ENCODE results near the gene AKAP13.
A peak's percentile ranks its signal among the peaks of the same experiment; 100 is the strongest.

AKAP13 gene

GRCh38 chr15:85725564-85725963 is 345.2 kb downstream of the AKAP13 start:
- Histone ChIP-seq H3K27me3 (ENCODE audit: control insufficient read depth, insufficient read depth, low read length) (no peaks in the 10 kb centered on the region), H3K36me3 (ENCODE audit: control insufficient read depth, insufficient read depth, low read length) (peaks cover 32% of the 10 kb centered on the region), H3K4me3 (ENCODE audit: low read length) (no peak overlapping the region), H3K4me1 (ENCODE audit: control insufficient read depth, insufficient read depth, low read length) (peaks cover 15% of the 10 kb centered on the region), H3K27ac (ENCODE audit: low read depth, low read length) (peak overlapping the region; percentile 3), H3K9ac (ENCODE audit: low read length) (no peak overlapping the region)

- Histone ChIP-seq H3K4me3 (ENCODE audit: low read length) (no peak overlapping the region), H3K4me1 (ENCODE audit: control insufficient read depth, insufficient read depth, low read length) (peaks cover 15% of the 10 kb centered on the region), H3K9ac (ENCODE audit: low read length) (no peak overlapping the region), H3K27me3 (ENCODE audit: control insufficient read depth, insufficient read depth, low read length) (no peaks in the 10 kb centered on the region), H3K27ac (ENCODE audit: low read depth, low read length) (peak overlapping the region; percentile 56), H3K36me3 (ENCODE audit: control insufficient read depth, insufficient read depth, low read length) (peaks cover 35% of the 10 kb centered on the region)
These were observed 346.1 kb downstream of the AKAP13 start for GRCh38 chr15:85726454-85726853.

GRCh38 chr15:85727068-85727467 is 346.7 kb downstream of the AKAP13 start:
- Histone ChIP-seq H3K4me3 (ENCODE audit: low read length) (no peak overlapping the region), H3K27ac (ENCODE audit: low read depth, low read length) (peak overlapping the region; percentile 56), H3K9ac (ENCODE audit: low read length) (no peak overlapping the region), H3K4me1 (ENCODE audit: control insufficient read depth, insufficient read depth, low read length) (peaks cover 15% of the 10 kb centered on the region), H3K36me3 (ENCODE audit: control insufficient read depth, insufficient read depth, low read length) (peaks cover 32% of the 10 kb centered on the region), H3K27me3 (ENCODE audit: control insufficient read depth, insufficient read depth, low read length) (no peaks in the 10 kb centered on the region)

- peaks cover 32% of the 10 kb centered on the region for H3K36me3 ChIP-seq (ENCODE audit: control insufficient read depth, insufficient read depth, low read length)
- H3K27me3 ChIP-seq (ENCODE audit: control insufficient read depth, insufficient read depth, low read length): no peaks in the 10 kb centered on the region
- no peak overlapping the region for H3K27ac ChIP-seq (ENCODE audit: low read depth, low read length)
These were observed 349.8 kb downstream of the AKAP13 start for GRCh38 chr15:85730001-85730820.

GRCh38 chr15:85733416-85733815 is 353.0 kb downstream of the AKAP13 start:
- peaks cover 38% of the 10 kb centered on the region for H3K36me3 ChIP-seq (ENCODE audit: control insufficient read depth, insufficient read depth, low read length)

More at GRCh38 chr15:85730001-85730820, 349.8 kb downstream of the AKAP13 start:
- no peak overlapping the region for H3K4me3 ChIP-seq (ENCODE audit: low read length)
- peaks cover 10% of the 10 kb centered on the region for H3K4me1 ChIP-seq (ENCODE audit: control insufficient read depth, insufficient read depth, low read length)
- H3K9ac ChIP-seq (ENCODE audit: low read length): no peak overlapping the region

GRCh38 chr15:85737061-85737460 is 356.7 kb downstream of the AKAP13 start:
- peaks cover 39% of the 10 kb centered on the region for H3K36me3 ChIP-seq (ENCODE audit: control insufficient read depth, insufficient read depth, low read length)
- H3K4me3 ChIP-seq (ENCODE audit: low read length): no peak overlapping the region
- H3K27ac ChIP-seq (ENCODE audit: low read depth, low read length): no peak overlapping the region
- H3K27me3 ChIP-seq (ENCODE audit: control insufficient read depth, insufficient read depth, low read length): no peaks in the 10 kb centered on the region
- H3K4me1 ChIP-seq (ENCODE audit: control insufficient read depth, insufficient read depth, low read length): no peaks in the 10 kb centered on the region
- no peak overlapping the region for H3K9ac ChIP-seq (ENCODE audit: low read length)

More at GRCh38 chr15:85733416-85733815, 353.0 kb downstream of the AKAP13 start:
- Histone ChIP-seq H3K27me3 (ENCODE audit: control insufficient read depth, insufficient read depth, low read length) (no peaks in the 10 kb centered on the region), H3K4me1 (ENCODE audit: control insufficient read depth, insufficient read depth, low read length) (no peaks in the 10 kb centered on the region), H3K27ac (ENCODE audit: low read depth, low read length) (no peak overlapping the region), H3K4me3 (ENCODE audit: low read length) (no peak overlapping the region), H3K9ac (ENCODE audit: low read length) (no peak overlapping the region)

GRCh38 chr15:85741021-85741421 is 360.6 kb downstream of the AKAP13 start:
- Histone ChIP-seq H3K27me3 (ENCODE audit: control insufficient read depth, insufficient read depth, low read length) (no peaks in the 10 kb centered on the region), H3K27ac (ENCODE audit: low read depth, low read length) (no peak overlapping the region), H3K9ac (ENCODE audit: low read length) (no peak overlapping the region), H3K4me1 (ENCODE audit: control insufficient read depth, insufficient read depth, low read length) (no peaks in the 10 kb centered on the region), H3K36me3 (ENCODE audit: control insufficient read depth, insufficient read depth, low read length) (peaks cover 37% of the 10 kb centered on the region), H3K4me3 (ENCODE audit: low read length) (no peak overlapping the region)

- Histone ChIP-seq H3K27me3 (ENCODE audit: control insufficient read depth, insufficient read depth, low read length) (no peaks in the 10 kb centered on the region), H3K4me3 (ENCODE audit: low read length) (no peak overlapping the region), H3K36me3 (ENCODE audit: control insufficient read depth, insufficient read depth, low read length) (peaks cover 33% of the 10 kb centered on the region), H3K4me1 (ENCODE audit: control insufficient read depth, insufficient read depth, low read length) (no peaks in the 10 kb centered on the region), H3K27ac (ENCODE audit: low read depth, low read length) (no peak overlapping the region), H3K9ac (ENCODE audit: low read length) (no peak overlapping the region)
These were observed 361.3 kb downstream of the AKAP13 start for GRCh38 chr15:85741662-85742061.

GRCh38 chr15:85742186-85742821 is 361.9 kb downstream of the AKAP13 start:
- H3K4me1 ChIP-seq (ENCODE audit: control insufficient read depth, insufficient read depth, low read length): no peaks in the 10 kb centered on the region
- H3K9ac ChIP-seq (ENCODE audit: low read length): no peak overlapping the region
- H3K4me3 ChIP-seq (ENCODE audit: low read length): no peak overlapping the region
- peaks cover 33% of the 10 kb centered on the region for H3K36me3 ChIP-seq (ENCODE audit: control insufficient read depth, insufficient read depth, low read length)
- no peaks in the 10 kb centered on the region for H3K27me3 ChIP-seq (ENCODE audit: control insufficient read depth, insufficient read depth, low read length)
- no peak overlapping the region for H3K27ac ChIP-seq (ENCODE audit: low read depth, low read length)

GRCh38 chr15:85743392-85744055 is 363.1 kb downstream of the AKAP13 start:
- H3K4me3 ChIP-seq (ENCODE audit: low read length): no peak overlapping the region
- no peaks in the 10 kb centered on the region for H3K27me3 ChIP-seq (ENCODE audit: control insufficient read depth, insufficient read depth, low read length)
- H3K27ac ChIP-seq (ENCODE audit: low read depth, low read length): no peak overlapping the region
- H3K9ac ChIP-seq (ENCODE audit: low read length): no peak overlapping the region
- peaks cover 35% of the 10 kb centered on the region for H3K36me3 ChIP-seq (ENCODE audit: control insufficient read depth, insufficient read depth, low read length)
- H3K4me1 ChIP-seq (ENCODE audit: control insufficient read depth, insufficient read depth, low read length): no peaks in the 10 kb centered on the region

GRCh38 chr15:85744579-85744978 is 364.2 kb downstream of the AKAP13 start:
- Histone ChIP-seq H3K4me1 (ENCODE audit: control insufficient read depth, insufficient read depth, low read length) (no peaks in the 10 kb centered on the region), H3K4me3 (ENCODE audit: low read length) (no peak overlapping the region), H3K27ac (ENCODE audit: low read depth, low read length) (no peak overlapping the region), H3K9ac (ENCODE audit: low read length) (no peak overlapping the region), H3K27me3 (ENCODE audit: control insufficient read depth, insufficient read depth, low read length) (no peaks in the 10 kb centered on the region), H3K36me3 (ENCODE audit: control insufficient read depth, insufficient read depth, low read length) (peaks cover 35% of the 10 kb centered on the region)

- Histone ChIP-seq H3K4me1 (ENCODE audit: control insufficient read depth, insufficient read depth, low read length) (no peaks in the 10 kb centered on the region), H3K27me3 (ENCODE audit: control insufficient read depth, insufficient read depth, low read length) (no peaks in the 10 kb centered on the region), H3K36me3 (ENCODE audit: control insufficient read depth, insufficient read depth, low read length) (peaks cover 35% of the 10 kb centered on the region), H3K9ac (ENCODE audit: low read length) (no peak overlapping the region), H3K27ac (ENCODE audit: low read depth, low read length) (no peak overlapping the region), H3K4me3 (ENCODE audit: low read length) (no peak overlapping the region)
These were observed 364.6 kb downstream of the AKAP13 start for GRCh38 chr15:85745023-85745422.

All from rectal smooth muscle tissue (tissue), 1 donor.